HG02678 (cell line): Measurements from ENCODE around the gene EGR1.
"Not testable (repeated sequence)": the region's sequence is repeated elsewhere in the genome, so short reads cannot be mapped to it uniquely, and the experiment has no call there.

Source experiments
- ATAC-seq: cut with Tn5 transposase; IDR thresholded peaks from one replicate; pipeline ENCODE4 v1.9.1; 2021; ENCODE audit warnings: mild to moderate bottlenecking, moderate library complexity; ENCODE audit not compliant: unreplicated experiment

The EGR1 gene

DNA sequence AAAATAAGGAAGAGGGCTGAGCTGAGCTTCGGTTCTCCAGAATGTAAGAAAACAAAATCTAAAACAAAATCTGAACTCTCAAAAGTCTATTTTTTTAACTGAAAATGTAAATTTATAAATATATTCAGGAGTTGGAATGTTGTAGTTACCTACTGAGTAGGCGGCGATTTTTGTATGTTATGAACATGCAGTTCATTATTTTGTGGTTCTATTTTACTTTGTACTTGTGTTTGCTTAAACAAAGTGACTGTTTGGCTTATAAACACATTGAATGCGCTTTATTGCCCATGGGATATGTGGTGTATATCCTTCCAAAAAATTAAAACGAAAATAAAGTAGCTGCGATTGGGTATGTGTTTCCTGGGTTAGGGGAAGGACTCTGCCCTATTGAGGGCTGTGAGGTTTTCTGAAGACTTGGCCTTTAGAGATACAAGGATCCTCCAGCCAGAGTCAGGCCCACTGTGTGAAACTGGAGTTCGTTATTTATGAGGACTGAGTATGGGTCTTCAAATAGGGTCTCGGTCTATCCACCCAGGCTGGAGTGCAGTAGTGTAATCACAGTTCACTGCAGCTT, 3.8 kb downstream of the EGR1 start:
- no peak for ATAC-seq

- no peak for ATAC-seq
Observed at GRCh38 chr5:138469540-138470321, 4.5 kb downstream of the EGR1 start.

DNA sequence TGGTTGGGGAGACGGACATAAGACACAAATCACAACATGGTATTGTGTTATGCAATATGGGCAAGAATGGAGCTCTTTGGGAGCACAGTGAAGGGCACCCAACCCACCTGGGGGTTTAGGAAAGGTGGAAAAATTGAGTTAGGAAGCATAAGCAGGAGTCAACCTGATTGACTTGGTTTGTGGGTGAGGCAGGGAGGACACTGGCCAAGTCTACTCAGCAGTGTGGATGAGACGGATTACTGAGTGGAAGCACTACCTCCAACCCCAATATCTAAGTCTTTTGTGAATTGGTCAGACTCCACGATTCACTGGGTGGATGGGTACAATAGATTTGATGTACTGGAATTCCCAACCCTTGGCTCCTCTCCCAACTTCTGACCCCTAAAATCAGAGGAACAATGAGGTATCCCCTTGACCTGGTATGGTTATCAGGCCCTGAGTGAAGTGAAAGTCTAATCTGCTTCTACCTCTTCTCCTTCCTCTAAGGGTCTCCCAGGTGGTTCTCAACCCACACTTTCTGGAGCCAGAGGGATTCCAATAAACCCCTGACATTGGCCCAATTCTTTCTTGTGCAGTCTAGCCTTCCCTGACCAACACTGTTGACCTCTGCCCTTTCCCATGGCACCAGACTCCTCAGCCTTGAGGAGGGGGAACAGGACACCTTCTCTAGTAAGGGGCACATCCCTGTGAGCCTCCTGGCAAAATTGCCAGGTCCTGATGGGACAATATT, 5.2 kb downstream of the EGR1 start:
- ATAC-seq, result no peak

DNA sequence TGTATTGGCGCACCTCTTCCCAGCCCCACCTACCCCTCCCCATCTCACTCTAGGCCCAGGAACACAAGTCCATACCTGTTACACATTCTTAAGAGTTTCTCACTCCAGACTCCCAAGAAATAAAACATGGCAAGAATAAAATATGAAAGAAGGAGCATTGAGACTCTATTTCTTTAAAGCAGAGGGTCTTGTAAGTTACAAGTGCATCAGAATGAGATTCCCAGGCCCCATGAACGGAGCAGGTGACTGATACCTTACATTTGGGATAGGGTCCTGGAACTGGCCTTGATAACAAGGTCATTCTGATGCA, 5.7 kb downstream of the EGR1 start:
- ATAC-seq, result no peak

- ATAC-seq, result no peak
Observed at GRCh38 chr5:138472353-138472752, 7.1 kb downstream of the EGR1 start.

DNA sequence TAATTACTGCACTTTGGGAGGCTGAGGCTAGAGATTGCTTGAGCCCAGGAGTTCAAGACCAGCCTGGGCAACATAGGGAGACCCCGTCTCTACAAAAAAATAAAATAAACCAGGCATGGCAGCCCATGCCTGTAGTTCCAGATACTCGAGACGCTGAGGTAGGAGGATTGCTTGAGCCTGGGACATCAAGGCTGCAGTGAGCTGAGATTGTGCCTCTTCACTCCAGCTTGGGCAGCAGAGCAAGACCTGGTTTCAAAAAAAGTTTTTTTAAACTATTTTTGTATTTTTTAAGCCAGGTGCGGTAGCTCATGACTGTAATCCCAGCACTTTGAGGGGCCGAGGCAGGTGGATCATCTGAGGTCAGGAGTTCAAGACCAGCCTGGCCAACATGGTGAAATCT, 7.9 kb downstream of the EGR1 start:
- not testable (repeated sequence) for ATAC-seq

- no peak for ATAC-seq
Observed at GRCh38 chr5:138476918-138477317, 11.6 kb downstream of the EGR1 start.

DNA sequence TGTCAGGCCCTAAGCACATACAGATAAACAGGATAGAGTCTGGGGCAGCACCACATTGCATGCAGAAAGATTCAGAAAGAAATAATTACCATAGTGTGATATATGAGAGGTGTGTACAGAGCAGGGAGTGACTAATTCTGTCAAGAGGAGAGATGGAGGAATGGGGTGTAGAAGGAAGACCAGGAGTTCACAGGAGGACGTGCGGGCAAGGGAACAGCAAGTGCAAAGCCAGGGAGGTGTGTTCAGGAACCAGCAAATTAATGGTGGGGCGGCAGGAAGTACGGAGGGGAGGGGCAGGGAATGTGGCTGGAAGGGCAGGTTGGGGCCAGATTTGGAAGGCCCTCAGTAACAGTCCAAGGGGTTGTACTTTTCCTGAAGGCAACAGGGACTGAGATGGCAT, 17.4 kb downstream of the EGR1 start:
- ATAC-seq, result no peak

GRCh38 chr5:138488481-138488945, 23.2 kb downstream of the EGR1 start:
- ATAC-seq, result no peak

DNA sequence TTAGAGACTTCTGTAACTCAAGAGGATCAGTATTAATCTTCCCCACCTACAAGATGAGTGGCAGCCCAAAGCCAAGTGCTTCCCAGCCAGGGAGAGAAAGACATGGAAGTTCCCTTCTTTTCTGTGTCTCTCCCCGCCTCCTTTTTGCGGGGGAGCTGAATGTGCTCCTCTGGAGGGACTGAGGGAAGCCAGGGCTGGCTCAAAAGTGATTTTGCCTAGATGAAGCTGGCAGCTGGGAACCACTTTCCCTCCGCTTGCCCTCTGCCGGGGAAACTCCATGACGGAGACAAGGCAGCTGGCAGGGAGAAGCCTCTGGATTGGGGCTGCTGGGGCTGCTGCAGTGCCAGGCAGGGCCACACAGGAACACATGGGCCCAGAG, 24.4 kb downstream of the EGR1 start:
- no peak for ATAC-seq

DNA sequence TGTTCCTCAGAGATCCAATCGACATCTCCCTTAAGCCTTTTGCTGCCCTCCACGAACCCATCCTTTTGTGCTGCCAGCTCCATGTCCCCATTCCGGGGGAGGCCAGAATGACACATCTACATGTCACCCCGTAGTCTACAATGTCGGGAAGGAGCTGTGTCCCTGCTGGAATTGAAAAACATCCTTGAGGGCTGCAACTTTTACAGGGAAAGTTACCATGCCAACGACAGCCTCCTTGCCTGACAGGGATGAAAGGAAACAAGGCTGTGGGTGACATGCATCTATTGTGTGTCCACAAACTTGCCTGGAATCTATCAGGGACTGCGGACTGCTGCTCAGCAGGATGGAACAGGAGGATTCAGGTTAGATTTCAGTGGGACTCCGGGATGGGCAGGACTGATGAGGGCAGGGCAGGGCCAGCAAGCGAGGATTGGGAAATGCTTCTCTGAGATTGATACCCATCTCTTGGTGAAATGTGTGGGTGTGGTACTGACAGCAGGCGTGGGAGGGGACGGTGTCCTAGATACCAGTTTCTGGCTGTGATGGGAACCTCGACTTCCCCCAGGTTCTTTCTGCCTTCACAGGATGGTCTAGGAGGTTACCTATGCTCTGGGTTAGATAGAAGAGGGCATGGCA, 25.5 kb downstream of the EGR1 start:
- ATAC-seq, result no peak

GRCh38 chr5:138491284-138491648, 26.0 kb downstream of the EGR1 start:
- ATAC-seq, result no peak

GRCh38 chr5:138491669-138492559, 26.6 kb downstream of the EGR1 start:
- peak; percentile 99 for ATAC-seq

- ATAC-seq, result no peak
Observed at GRCh38 chr5:138492560-138493045, 27.3 kb downstream of the EGR1 start.

DNA sequence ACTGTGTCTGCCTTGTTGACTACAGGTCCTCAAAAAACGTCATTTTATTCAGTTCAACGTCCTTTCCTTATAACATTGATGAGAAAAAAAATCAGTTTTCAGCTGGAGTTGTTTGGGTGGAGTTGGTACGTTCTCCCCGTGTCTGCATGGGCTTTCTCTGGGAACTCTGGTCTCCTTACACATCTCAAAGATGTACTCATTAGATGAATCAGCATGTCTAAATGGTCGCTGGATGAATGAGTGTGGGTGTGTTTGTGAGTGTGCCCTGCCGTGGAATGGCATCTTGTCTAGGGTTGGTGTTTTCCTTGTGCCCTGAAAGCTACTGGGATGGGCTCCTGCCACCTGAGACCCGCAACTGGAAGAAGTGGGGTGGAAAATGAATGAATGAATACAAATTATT, 30.1 kb downstream of the EGR1 start:
- no peak for ATAC-seq

- ATAC-seq, result no peak
Observed at GRCh38 chr5:138498376-138498775, 33.1 kb downstream of the EGR1 start.

DNA sequence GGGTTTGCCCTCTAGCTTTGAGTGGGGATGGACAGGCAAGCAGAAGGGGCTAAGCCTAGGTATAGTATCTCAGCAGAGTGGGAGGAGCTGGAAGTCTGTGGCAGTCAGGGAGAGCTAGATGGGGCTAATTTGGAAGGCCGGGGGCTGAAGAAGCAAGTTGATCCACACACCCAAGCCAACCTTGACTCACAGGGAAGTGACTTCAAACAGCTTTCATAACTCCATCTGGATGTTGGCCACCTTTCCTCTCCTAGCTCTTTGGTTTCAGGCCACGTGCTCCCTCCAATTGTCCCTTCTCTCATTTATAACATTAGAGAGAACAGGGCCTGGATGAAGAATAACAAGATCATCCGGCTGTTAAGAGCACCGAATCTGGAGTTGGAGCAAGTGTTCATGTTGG, 36.8 kb downstream of the EGR1 start:
- ATAC-seq, result no peak

DNA sequence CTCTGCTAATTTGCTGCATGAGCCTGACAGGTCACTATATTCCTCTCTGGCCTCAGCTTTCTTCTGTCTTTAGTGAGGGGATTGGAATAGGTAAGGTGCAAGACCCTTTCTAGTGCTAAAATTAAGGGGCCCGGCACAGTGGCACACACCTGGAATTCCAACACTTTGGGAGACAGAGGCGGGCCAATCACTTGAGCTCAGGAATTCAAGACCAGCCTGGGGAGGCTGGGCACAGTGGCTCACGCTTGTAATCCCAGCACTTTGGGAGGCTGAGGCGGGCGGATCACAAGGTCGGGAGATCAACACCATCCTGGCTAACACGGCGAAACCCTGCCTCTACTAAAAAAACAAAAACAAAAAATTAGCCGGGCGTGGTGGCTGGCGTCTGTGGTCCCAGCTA, 37.2 kb downstream of the EGR1 start:
- ATAC-seq, result no peak

DNA sequence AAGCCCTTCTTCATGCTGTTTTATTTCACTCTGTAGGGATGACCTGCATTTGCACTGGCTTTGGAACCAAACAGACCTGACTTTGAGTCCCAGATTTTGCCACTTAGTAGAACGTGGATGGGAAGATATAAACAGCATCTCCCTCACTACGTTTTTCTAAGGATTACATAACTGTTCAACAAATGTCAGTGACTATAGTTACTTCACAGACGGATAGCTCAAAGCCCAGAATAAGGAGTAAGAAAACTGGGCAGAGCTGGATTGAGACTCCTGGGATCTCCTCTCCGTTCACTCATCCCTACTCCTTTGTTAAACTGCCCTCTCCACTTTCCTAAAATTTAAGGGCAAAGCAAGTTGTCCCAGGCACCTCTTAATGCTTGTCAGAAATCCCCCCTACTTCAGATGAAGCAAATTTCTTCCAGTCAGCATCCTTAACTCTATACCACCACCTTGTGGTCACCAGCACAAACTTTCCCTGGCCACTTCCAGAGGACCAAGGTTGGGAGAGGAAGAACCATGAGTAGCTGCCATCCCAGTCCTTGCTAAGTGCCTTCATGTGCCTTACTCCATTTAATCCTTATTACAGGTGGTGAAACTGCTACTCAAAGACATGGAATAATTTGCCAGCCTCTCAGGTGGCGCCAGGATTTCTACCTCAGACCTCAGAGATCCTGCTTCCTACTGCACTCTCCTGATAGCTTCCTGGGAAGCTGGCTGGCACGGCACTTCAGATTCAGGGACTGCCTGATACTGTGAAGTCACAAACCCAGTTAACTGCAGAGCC, 38.4 kb downstream of the EGR1 start:
- no peak for ATAC-seq

GRCh38 chr5:138504799-138505198, 39.5 kb downstream of the EGR1 start:
- ATAC-seq, result no peak
